Peyer's patch (tissue), 4 donors: ENCODE data around the gene WDTC1. TPM values are rescaled to one million over a fixed set of nuclear protein-coding genes. Genes with fewer than 3 reads are reported as not detected.
A peak's percentile ranks its signal among the peaks of the same experiment; 100 is the strongest.

Experiments
- DNase-seq, 3 donors: peaks; one replicate each; pipeline ENCODE4 v3.0.0-alpha.2; 2017 to 2019
- H3K27ac ChIP-seq, 4 donors: fragments of 200-600 bp; sonication (generic); one replicate each; pipeline ENCODE4 v1.5.1; 2016 to 2019
- H3K27me3 ChIP-seq, 2 donors: fragments of 200-600 bp; sonication (generic); one replicate each; pipeline ENCODE4 v1.5.1; 2019
- H3K36me3 ChIP-seq, 3 donors: fragments of 200-600 bp; sonication (generic); one replicate each; pipeline ENCODE4 v1.5.1; 2016 to 2019
- H3K4me1 ChIP-seq, 4 donors: fragments of 200-600 bp; sonication (generic); one replicate each; pipeline ENCODE4 v1.5.1; 2016 to 2019
- H3K4me3 ChIP-seq, 4 donors: fragments of 200-600 bp; sonication (generic); 1 replicate in 3 of 4; 2 replicates in 1 of 4; pipeline ENCODE4 v1.5.1; 2016 to 2019; ENCODE audit warnings: mild to moderate bottlenecking in 1 of 4
- H3K9me3 ChIP-seq, 4 donors: fragments of 200-600 bp; sonication (generic); one replicate each; pipeline ENCODE4 v1.5.1; 2016 to 2019; ENCODE audit warnings: mild to moderate bottlenecking in 1 of 4
- POLR2A ChIP-seq, 2 donors: fragments of 450-650 bp; IDR thresholded peaks; one replicate each; pipeline ENCODE4 v1.5.1; 2017; ENCODE audit warnings: antibody characterized with exemption in 2 of 2, mild to moderate bottlenecking in 2 of 2, moderate library complexity in 2 of 2
- total RNA-seq, 4 donors: library from RNA; depleted of rRNA; stranded (reverse); fragments of >200 nt; gene quantifications; one replicate each; pipeline ENCODE4 v1.1.0, GENCODE V29; 2016
- TF ChIP-seq, protein P1 (sequence below), 6 experiments: fragments of 450-650 bp in 4 of 6; fragments of 200-600 bp in 2 of 6; sonication (generic) in 1 of 6; IDR thresholded peaks; one replicate each; pipeline ENCODE4 v1.5.1; 2017 to 2019; ENCODE audit warnings: antibody characterized with exemption in 6 of 6, mild to moderate bottlenecking in 3 of 6, moderate library complexity in 1 of 6

Gene WDTC1
- total RNA-seq, 4 donors from 2014 or later, result 30.5 to 53.3 (median 40.7) TPM

DNA sequence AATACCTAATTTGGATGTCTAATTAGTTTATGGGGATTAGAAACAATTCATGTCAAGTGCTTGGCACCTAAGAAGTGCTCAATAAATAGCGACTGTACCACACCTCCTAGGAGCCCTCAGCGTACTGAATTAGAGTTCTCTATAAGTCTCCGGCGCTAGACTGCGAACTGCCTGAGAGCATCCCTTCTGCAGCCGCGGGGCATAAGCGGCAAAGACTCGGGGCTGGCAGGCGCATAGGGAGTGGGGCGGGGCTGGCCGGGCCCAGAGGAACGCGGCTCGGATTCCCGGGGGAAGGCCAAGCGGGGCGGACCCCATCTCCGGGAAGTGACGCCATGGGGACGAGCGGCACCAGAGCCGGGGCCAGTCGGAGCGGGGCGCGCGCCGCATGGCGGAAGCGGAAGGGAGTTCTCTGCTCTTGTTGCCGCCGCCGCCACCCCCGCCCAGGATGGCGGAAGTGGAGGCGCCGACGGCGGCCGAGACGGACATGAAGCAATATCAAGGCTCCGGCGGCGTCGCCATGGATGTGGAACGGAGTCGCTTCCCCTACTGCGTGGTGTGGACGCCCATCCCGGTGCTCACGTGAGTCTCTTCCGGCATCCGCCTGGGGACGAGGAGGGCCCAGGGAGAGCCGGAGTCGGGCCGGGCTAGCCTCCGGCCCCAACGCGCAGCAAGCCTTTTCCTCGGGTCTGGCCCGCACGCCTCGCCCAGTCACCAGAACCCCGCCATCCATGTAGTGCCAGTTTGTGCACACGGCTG, 87.6 kb downstream of the WDTC1 start, which contains the start of gene TMEM222:
TMEM222 (plus strand) TSS at position 351 of the 756 bp plus-strand sequence; CDS start at position 386, 35 bp downstream.
- peak within 1 kb of the TSS; percentile 74 to 98 (median 95) for H3K4me3 ChIP-seq
- peak; percentile 95 to 98 (median 98) for DNase-seq
- H3K27me3 ChIP-seq, result no peaks in the 10 kb centered on the region
- H3K36me3 ChIP-seq, result peaks cover 0 to 16% (median 0%) of the 10 kb centered on the region in 3 donors
- H3K27ac ChIP-seq, result peak within 1 kb of the TSS; percentile 85 to 92 (median 90)
- peaks cover 0 to 19% (median 5%) of the 10 kb centered on the region in 4 donors for H3K4me1 ChIP-seq
- TF ChIP-seq, protein P1, sequence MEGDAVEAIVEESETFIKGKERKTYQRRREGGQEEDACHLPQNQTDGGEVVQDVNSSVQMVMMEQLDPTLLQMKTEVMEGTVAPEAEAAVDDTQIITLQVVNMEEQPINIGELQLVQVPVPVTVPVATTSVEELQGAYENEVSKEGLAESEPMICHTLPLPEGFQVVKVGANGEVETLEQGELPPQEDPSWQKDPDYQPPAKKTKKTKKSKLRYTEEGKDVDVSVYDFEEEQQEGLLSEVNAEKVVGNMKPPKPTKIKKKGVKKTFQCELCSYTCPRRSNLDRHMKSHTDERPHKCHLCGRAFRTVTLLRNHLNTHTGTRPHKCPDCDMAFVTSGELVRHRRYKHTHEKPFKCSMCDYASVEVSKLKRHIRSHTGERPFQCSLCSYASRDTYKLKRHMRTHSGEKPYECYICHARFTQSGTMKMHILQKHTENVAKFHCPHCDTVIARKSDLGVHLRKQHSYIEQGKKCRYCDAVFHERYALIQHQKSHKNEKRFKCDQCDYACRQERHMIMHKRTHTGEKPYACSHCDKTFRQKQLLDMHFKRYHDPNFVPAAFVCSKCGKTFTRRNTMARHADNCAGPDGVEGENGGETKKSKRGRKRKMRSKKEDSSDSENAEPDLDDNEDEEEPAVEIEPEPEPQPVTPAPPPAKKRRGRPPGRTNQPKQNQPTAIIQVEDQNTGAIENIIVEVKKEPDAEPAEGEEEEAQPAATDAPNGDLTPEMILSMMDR (IDR thresholded peaks at IDR 0.05), result peak; percentile 13 to 48 (median 34)
- TF ChIP-seq POLR2A (IDR thresholded peaks at IDR 0.05), result peak; percentile 40 to 63
- H3K9me3 ChIP-seq, result no peaks in the 10 kb centered on the region

DNA sequence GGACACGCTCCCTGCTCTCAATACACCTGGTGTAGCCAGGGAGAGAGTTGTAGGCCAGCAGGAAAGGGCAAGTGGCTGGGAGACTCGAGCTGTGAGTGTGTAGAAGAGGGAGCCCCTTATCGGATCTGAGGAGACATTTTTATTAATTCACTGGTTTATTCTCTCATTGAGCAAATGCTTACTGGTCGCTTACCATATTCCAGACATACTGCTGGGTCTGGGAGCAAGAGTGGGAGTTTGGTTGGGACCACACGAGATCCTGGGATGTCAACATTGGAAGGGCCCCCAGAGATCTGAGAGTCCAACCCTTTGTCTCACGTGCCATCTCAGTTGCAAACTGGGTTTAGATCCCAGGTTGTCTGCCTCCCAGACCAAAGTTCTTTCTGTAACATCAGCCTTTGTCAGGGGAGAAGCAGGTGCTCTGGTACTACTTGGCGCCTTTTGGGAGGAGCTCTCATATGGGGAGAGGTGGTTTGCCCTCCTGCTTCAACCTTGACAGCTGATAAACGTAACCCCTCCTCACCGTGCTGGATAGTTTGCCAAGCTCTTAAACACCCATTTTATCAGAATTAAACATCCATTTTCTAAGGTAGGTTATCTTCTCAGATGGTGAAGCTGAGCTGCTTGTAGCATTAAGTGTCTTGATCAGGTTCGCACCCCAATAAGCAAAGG, 88.3 kb downstream of the WDTC1 start:
- H3K36me3 ChIP-seq, result peaks cover 0 to 20% (median 0%) of the 10 kb centered on the region in 3 donors
- no peak for DNase-seq
- no peaks in the 10 kb centered on the region for H3K9me3 ChIP-seq
- peak overlapping the region; percentile 74 to 98 (median 95) for H3K4me3 ChIP-seq
- TF ChIP-seq, protein P1 (IDR thresholded peaks at IDR 0.05), result no peak
- no peak for TF ChIP-seq POLR2A (IDR thresholded peaks at IDR 0.05)
- H3K4me1 ChIP-seq, result peaks cover 0 to 19% (median 5%) of the 10 kb centered on the region in 4 donors
- peak overlapping the region; percentile 85 to 92 (median 90) for H3K27ac ChIP-seq
- H3K27me3 ChIP-seq, result no peaks in the 10 kb centered on the region

DNA sequence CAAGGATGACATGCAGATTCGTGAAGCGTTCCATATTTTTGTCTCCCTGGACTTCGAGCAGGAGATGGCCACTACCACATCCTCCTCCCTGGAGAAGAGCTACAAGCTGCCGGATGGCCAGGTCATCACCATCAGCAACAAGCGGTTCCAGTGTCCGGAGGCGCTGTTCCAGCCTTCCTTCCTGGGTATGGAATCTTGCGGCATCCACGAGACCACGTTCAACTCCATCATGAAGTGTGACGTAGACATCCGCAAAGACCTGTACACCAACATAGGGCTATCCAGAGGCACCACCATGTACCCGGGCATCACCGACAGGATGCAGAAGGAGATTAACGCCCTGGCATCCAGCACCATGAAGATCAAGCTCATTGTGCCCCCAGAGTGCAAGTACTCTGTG, 90.9 kb downstream of the WDTC1 start:
- no peak for DNase-seq
- H3K4me1 ChIP-seq, result peaks cover 0 to 19% (median 5%) of the 10 kb centered on the region in 4 donors
- no peak overlapping the region for H3K27ac ChIP-seq
- no peaks in the 10 kb centered on the region for H3K9me3 ChIP-seq
- H3K36me3 ChIP-seq, result peaks cover 0 to 29% (median 0%) of the 10 kb centered on the region in 3 donors
- no peak overlapping the region for H3K4me3 ChIP-seq
- no peaks in the 10 kb centered on the region for H3K27me3 ChIP-seq
- no peak for TF ChIP-seq POLR2A (IDR thresholded peaks at IDR 0.05)
- TF ChIP-seq, protein P1 (IDR thresholded peaks at IDR 0.05), result no peak

DNA sequence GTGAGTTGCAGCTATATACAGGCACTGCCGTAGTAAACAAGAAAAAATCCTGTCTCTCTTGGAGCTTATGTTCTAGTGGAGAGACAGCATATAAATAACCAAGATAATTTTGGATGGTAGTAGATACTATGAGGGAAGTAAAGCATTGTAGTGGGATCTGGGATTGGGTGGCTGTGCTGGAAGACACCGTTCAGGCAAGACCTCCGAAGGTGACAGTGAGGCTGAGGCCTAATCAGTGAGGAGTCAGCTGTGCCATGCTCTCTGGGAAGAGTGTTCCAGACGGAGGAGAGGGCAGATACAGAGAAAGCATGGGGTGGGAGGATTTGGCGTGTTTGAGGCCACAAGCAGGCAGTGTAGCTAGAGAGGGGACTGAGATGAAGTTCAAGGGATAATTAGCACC, 93.5 kb downstream of the WDTC1 start:
- Histone ChIP-seq H3K9me3 (no peaks in the 10 kb centered on the region), H3K36me3 (peaks cover 0 to 47% (median 0%) of the 10 kb centered on the region in 3 donors), H3K4me1 (peaks cover 0 to 17% (median 5%) of the 10 kb centered on the region in 4 donors), H3K27ac (no peak overlapping the region), H3K27me3 (no peaks in the 10 kb centered on the region), H3K4me3 (no peak overlapping the region)
- DNase-seq, result no peak
- TF ChIP-seq, protein P1 (IDR thresholded peaks at IDR 0.05), result no peak
- no peak for TF ChIP-seq POLR2A (IDR thresholded peaks at IDR 0.05)

DNA sequence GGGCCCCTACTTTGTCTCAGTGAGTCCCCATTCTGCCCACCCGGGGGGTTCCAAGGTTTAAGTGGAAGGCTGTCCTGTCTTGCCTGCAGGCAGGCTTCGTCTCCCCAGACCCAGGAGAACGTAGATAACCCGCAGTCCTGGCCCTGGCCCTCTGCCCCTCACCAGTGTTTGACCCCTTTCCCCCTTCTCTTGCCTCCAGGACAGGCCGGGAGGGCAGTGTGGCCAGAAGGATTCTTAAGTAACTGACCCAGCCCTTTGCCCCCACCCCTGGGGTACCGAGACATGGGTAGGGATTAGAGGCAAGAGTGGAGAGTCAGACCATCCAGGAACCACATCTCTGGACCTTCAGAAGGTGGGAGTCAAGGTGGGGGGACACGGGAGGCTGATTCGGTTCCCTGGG, 96.4 kb downstream of the WDTC1 start:
- Histone ChIP-seq H3K4me1 (peaks cover 0 to 6% (median 0%) of the 10 kb centered on the region in 4 donors), H3K36me3 (peaks cover 0 to 65% (median 0%) of the 10 kb centered on the region in 3 donors), H3K4me3 (no peak overlapping the region), H3K9me3 (no peaks in the 10 kb centered on the region), H3K27me3 (no peaks in the 10 kb centered on the region), H3K27ac (no peak overlapping the region)
- TF ChIP-seq POLR2A (IDR thresholded peaks at IDR 0.05), result no peak
- TF ChIP-seq, protein P1 (IDR thresholded peaks at IDR 0.05), result no peak
- DNase-seq, result no peak
